Measurements from ENCODE around the gene DDHD1.
"Not testable (repeated sequence)": the region's sequence is repeated elsewhere in the genome, so short reads cannot be mapped to it uniquely, and the experiment has no call there.

The DDHD1 gene

GRCh38 chr14:53151523-53152183 lies 1.5 kb downstream of the DDHD1 start:
- peak; percentile 72 for DNase-seq

- DNase-seq = peak; percentile 53
These were observed 3.3 kb downstream of the DDHD1 start for GRCh38 chr14:53149668-53150316.

- peak; percentile 52 for DNase-seq
These were observed 4.5 kb downstream of the DDHD1 start for GRCh38 chr14:53148671-53149070.

GRCh38 chr14:53147893-53148292 lies 5.2 kb downstream of the DDHD1 start:
- DNase-seq = no peak

- DNase-seq = no peak
These were observed 5.9 kb downstream of the DDHD1 start for GRCh38 chr14:53147208-53147607.

GRCh38 chr14:53146739-53147138 lies 6.4 kb downstream of the DDHD1 start:
- DNase-seq = no peak

- DNase-seq = no peak
These were observed 8.9 kb downstream of the DDHD1 start for GRCh38 chr14:53144244-53144643.

- no peak for DNase-seq
These were observed 12.5 kb downstream of the DDHD1 start for GRCh38 chr14:53140585-53140984.

- no peak for DNase-seq
These were observed 15.4 kb downstream of the DDHD1 start for GRCh38 chr14:53137568-53138203.

GRCh38 chr14:53130491-53130890 lies 22.6 kb downstream of the DDHD1 start:
- not testable (repeated sequence) for DNase-seq

- peak; percentile 68 for DNase-seq
These were observed 24.7 kb downstream of the DDHD1 start for GRCh38 chr14:53128303-53129028.

- DNase-seq = no peak
These were observed 25.3 kb downstream of the DDHD1 start for GRCh38 chr14:53127832-53128231.

- DNase-seq = no peak
These were observed 26.0 kb downstream of the DDHD1 start for GRCh38 chr14:53127151-53127550.

GRCh38 chr14:53126731-53127130 lies 26.4 kb downstream of the DDHD1 start:
- peak; percentile 28 for DNase-seq

- no peak for DNase-seq
These were observed 28.3 kb downstream of the DDHD1 start for GRCh38 chr14:53124786-53125185.

- not testable (repeated sequence) for DNase-seq
These were observed 31.7 kb downstream of the DDHD1 start for GRCh38 chr14:53121419-53121818.

GRCh38 chr14:53117479-53117878 lies 35.6 kb downstream of the DDHD1 start:
- not testable (repeated sequence) for DNase-seq

GRCh38 chr14:53113989-53114388 lies 39.1 kb downstream of the DDHD1 start:
- DNase-seq = peak; percentile 72

- DNase-seq = no peak
These were observed 43.0 kb downstream of the DDHD1 start for GRCh38 chr14:53110096-53110495.

GRCh38 chr14:53109105-53110041 lies 43.8 kb downstream of the DDHD1 start:
- DNase-seq = peak; percentile 80

GRCh38 chr14:53108292-53109104 lies 44.6 kb downstream of the DDHD1 start:
- DNase-seq = peak; percentile 39
